HL-60 (cell line): ENCODE results near the gene NF1.

Experiments used
- DNase-seq, 2 experiments: peaks; one replicate each; pipeline ENCODE4 v3.0.0-alpha.2; 2010 to 2020; ENCODE audit warnings: low read depth in 1 of 2, low spot score in 1 of 2
- H3K27ac ChIP-seq: fragments of 250-450 bp; sonication (Bioruptor Pico); replicated peaks from 2 replicates; pipeline ENCODE4 v1.5.1; 2020; ENCODE audit warnings: mild to moderate bottlenecking, moderate library complexity
- H3K27me3 ChIP-seq: fragments of 250-450 bp; sonication (Bioruptor Pico); 2 replicates; pipeline ENCODE4 v1.5.1; 2021; ENCODE audit warnings: mild to moderate bottlenecking, moderate library complexity; ENCODE audit not compliant: insufficient read depth, poor library complexity, severe bottlenecking
- H3K4me3 ChIP-seq: replicated peaks from 2 replicates; pipeline ENCODE4 v1.5.1; 2011; ENCODE audit warnings: mild to moderate bottlenecking, control low read depth, low read length; ENCODE audit not compliant: insufficient read depth
- CTCF ChIP-seq: IDR thresholded peaks from one replicate; pipeline ENCODE4 v1.5.1; 2011; ENCODE audit warnings: low read length, control low read depth, inconsistent platforms; ENCODE audit not compliant: insufficient read depth
- GABPA ChIP-seq: IDR thresholded peaks from 2 replicates; pipeline ENCODE4 v1.6.1; 2012; ENCODE audit warnings: low read depth
- POLR2AphosphoS5 ChIP-seq: IDR thresholded peaks from 2 replicates; pipeline ENCODE4 v1.6.1; 2012; ENCODE audit warnings: low read depth
- REST ChIP-seq: IDR thresholded peaks from 2 replicates; pipeline ENCODE4 v1.6.1; 2012; ENCODE audit warnings: low read depth; ENCODE audit not compliant: insufficient replicate concordance
- SPI1 ChIP-seq: IDR thresholded peaks from 2 replicates; pipeline ENCODE4 v1.6.1; 2012; ENCODE audit warnings: low read depth, mild to moderate bottlenecking, borderline replicate concordance

NF1 gene

GRCh38 chr17:31408586-31408985 is 313.8 kb downstream of the NF1 start:
- Histone ChIP-seq H3K27ac (no peak overlapping the region), H3K4me3 (no peak overlapping the region), H3K27me3 (no peaks in the 10 kb centered on the region)
- TF ChIP-seq SPI1 = no peak
- TF ChIP-seq CTCF = no peak
- no peak for TF ChIP-seq POLR2AphosphoS5
- no peak for TF ChIP-seq GABPA
- no peak for TF ChIP-seq REST
- no peak for DNase-seq

- Histone ChIP-seq H3K27me3 (no peaks in the 10 kb centered on the region), H3K27ac (no peak overlapping the region), H3K4me3 (no peak overlapping the region)
- TF ChIP-seq GABPA (no peak), REST (no peak), SPI1 (no peak), POLR2AphosphoS5 (no peak), CTCF (no peak)
- DNase-seq = no peak
These were observed 317.0 kb downstream of the NF1 start for GRCh38 chr17:31411707-31412285.

- no peak for TF ChIP-seq POLR2AphosphoS5
- TF ChIP-seq REST = no peak
- no peak for TF ChIP-seq SPI1
- no peak for TF ChIP-seq CTCF
- TF ChIP-seq GABPA = no peak
- no peak for DNase-seq
- Histone ChIP-seq H3K27ac (no peak overlapping the region), H3K27me3 (no peaks in the 10 kb centered on the region), H3K4me3 (no peak overlapping the region)
These were observed 317.7 kb downstream of the NF1 start for GRCh38 chr17:31412511-31412910.
